HG02642 (cell line): ENCODE data around the gene AMER3.

Experiments
- ATAC-seq: cut with Tn5 transposase; IDR thresholded peaks from one replicate; pipeline ENCODE4 v1.9.1; 2021; ENCODE audit warnings: mild to moderate bottlenecking; ENCODE audit not compliant: unreplicated experiment, poor library complexity

AMER3 gene

DNA sequence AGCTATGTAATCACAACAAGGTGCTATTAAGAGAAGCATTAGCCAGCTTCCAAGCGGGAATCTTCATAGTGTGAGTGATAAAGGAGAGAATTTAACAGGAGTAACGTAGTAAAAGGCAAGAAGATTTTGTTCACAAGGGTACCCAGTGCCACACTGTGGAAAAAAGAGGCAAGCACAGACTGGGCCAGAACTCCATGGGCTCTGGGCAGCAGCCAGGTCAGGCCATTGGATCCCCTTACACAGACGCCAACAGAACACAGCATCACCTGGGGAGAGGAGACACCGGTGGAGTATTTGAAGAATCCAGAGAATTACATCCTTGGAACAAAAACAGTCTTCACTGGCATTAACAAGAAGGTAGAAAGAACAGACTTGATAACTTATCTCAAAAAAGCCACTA is 21.2 kb downstream of the AMER3 start:
- ATAC-seq = no peak

DNA sequence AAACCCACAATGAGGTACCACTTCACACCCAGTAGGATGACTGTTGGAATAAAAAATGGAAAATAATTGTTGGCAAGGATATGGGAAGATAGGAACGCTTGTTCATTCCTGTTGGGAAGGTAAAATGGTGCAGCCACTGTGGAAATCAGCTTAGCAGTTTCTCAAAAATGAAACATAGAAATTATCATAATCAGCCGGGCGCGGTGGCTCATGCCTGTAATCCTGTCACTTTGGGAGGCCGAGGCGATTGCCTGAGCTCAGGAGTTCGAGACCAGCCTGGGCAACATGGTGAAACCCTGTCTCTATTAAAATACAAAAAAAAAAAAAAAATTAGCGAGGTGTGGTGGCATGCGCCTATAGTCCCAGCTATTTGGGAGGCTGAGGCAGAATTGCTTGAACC is 23.4 kb downstream of the AMER3 start:
- ATAC-seq = no peak

DNA sequence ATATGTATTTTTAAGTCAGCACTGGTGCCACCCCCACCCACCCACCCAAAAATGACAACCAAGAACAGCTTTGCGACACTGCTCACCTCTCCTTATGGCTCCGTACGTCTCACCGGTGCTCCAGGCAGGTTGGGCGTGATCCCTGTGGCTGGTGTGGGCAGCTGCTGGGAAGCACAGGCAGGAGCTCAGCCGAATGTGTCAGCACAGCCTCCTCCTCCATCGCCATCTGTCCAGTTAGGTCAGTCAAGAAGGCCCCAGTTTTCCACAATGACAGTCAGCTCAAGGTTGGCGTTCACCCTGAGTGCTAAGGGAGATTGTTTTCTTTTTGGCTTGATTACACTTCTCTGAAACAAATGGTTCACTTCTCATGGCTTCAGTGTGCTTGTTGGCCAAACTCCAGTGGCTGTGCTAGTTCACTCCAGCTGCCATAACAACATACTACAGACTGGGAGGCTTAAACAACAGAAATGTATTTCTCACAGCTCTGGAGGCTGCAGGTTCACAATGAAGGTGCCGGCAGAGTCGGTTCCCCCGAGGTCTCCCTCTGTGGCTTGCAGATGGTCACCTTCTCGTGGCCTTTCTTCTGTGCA is 30.2 kb downstream of the AMER3 start:
- ATAC-seq = no peak

DNA sequence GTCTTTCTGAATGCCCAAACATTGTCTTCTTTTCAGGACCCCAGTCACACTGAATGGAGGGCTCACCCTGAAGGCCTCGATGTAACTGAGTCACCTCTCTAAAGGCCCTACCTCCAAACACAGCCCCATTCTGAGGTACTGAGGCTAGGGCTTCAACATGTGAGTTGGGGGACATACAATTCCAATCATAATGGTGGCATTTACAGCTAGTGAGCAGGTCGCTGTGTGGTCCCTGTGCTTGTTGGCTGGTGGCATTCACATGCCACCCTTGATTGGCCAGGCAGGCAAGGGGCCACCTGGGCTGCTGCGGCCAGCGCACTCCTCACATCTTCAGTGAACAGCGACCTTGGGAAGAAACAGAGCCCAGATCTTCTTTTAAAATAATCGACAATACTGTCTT is 30.7 kb downstream of the AMER3 start:
- no peak for ATAC-seq

DNA sequence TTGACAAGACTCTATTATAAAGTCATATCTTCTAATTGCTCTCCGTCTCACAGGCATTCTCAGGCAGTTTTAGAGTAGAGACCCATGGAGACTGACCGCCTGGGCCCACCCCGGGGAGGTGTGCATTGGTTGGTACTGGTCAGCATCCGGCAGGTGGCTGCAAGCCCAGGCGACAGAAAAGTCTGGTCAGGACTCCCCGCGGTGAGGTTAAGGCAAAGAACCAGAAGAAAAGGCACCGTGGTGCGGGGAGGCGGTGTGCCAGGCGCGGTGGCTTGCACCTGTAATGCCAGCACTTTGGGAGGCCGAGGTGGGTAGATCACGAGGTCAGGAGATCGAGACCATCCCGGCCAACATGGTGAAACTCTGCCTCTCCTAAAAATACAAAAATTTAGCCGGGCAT is 32.5 kb downstream of the AMER3 start:
- no peak for ATAC-seq

DNA sequence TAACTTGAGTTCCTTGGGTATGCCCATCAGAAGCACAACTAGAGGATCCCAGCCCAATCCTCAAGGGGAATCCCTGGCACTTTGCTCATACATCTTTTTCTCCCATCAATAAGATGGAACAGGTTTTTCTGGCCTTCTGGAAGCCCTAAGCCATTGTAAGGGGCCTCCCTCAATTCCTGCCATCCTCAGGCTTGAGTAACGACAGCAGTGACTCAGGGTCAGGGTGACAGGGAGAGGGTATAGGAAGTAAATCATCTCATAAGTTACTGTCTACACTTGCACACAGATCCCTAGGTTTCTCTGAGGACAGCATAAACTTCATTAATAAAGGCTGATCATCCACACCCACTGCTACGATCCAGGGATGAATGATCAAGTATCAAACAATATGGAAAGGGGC is 35.0 kb downstream of the AMER3 start:
- ATAC-seq = no peak

DNA sequence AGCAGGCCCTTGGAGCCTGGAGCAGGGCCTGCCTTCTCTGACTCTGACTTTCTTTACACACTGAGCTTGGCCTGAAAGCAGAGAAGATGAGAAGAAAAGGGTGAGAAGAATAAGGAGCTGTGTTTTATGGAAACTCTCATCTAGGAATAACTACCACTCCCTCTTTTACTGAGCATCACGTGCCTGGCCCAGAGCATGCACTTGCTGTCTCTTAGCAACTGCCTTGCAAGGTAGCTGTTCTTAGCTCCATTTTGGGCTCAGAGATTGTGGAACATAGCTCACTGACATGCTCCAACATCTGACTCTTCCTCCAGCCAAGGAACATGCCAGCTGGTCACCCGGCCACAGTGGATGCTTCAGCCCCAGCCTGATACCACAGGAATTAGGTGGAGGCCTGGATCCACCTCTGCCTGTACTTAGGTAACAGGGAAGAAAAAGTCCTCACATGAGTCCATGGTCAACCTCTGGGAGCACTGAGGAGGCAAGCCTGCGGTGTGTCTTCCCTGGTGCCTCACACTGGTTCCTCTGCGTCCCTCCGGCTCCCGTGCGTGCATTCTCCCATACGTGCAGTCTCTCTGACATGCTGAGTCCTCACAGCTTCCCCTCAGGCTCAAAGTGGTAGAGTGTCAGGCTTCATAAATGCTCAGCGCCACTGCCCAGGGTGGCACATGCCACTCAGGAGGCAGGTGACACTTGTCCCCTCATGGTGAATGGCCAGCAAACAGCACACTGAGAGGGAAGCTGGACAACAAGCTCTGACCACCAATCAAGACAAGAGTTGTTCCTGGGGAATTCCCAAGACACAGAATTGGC is 35.7 kb downstream of the AMER3 start:
- ATAC-seq = no peak

DNA sequence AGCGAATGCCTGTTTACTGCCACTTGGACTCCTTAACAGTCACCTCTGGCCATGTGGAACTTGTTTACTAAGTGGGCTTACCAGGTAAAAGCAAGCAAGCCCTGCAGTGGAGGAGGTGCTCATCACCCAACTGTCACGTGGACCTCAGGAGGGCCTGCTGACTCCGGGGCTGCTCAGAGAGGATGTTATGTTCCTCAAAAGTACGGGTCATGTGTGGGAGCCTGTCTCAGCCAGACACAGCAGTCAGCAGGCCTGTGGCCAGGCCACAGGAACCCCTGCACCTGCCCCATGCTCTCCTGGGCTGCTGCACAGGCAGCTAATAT is 36.2 kb downstream of the AMER3 start:
- no peak for ATAC-seq

DNA sequence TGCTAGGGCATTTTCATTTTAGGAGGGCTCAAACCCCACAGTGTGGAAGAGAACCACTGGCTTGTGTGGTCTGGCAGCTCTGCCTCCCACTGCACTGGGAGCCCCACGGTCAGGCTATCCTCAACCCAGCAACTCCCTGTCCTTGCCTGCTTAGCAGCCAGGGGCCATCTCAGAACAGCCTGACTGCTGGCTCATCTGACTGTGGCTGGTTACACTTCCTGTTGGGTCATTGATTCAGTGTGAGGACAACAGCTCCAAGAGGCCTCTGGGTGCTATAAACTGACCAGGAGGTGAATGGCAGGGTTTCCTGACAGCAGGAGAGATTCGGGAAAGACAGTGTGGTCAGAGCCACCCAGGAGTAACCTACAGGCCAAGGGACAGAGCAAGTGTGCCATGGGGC is 40.1 kb downstream of the AMER3 start:
- no peak for ATAC-seq

DNA sequence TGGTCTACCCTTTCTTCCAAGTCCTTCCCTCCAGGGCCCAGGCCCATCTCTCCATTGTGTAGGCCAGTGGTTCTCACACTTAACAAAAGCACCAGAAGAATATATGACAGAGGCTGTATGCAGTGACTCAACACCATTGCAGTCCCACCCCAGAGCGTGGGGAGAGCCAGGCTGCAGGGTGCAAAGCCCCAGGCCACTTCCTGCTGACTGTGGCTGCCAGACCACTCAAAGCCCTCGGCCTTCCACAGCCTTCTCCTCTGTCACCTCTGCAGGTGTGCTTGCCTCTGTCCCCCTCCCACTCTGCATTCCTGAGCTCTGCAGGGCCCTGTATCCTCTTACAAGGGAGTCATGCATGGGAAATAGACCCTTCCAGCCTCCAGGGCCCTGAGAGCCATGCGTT is 41.0 kb downstream of the AMER3 start:
- no peak for ATAC-seq

DNA sequence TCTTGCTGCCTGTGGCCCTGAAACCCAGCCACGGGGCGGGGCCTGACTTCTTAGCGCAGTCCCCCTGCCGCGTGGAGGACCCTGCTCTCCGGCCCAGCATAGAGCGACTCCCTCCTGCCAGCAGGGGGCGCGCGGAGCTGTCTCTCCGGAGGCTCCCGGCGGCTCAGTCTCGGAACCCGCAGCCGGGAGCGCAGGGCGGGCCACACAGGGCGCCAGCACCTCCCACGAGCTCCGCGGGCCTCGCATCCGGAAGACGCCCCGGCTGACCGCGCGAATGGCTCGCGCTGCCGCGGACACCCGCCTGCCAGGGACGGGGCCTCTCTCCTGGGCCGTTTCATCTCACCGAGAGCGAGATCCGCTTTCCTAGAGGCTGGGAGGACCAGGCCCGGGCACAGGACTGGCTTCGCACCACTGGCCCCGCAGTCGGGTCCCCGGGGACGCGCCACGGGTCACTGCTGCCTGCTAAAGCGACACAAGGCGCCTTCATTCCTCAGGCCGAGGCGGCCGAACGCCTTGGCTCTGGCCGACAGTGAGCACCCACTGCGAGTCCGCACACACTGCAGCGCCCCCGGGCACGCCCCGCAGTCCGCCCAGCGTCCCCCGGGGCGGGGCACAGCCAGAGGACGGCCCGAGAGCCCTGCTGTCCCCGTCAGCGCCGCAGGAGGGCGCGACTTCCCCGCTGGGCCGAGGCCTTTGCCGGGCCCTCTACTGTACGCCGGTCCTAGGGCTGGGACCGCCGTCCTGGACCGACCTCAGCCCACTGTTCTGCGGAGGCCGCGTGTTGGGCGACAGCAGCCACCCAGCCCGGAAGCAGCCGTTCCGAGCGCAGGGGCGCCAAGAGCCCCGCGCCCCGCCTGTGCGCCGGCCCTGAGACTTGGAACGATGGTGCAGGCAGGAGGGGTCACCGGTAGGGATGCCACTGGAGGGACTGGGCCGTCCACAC is 42.4 kb downstream of the AMER3 start:
- ATAC-seq = peak; percentile 93

DNA sequence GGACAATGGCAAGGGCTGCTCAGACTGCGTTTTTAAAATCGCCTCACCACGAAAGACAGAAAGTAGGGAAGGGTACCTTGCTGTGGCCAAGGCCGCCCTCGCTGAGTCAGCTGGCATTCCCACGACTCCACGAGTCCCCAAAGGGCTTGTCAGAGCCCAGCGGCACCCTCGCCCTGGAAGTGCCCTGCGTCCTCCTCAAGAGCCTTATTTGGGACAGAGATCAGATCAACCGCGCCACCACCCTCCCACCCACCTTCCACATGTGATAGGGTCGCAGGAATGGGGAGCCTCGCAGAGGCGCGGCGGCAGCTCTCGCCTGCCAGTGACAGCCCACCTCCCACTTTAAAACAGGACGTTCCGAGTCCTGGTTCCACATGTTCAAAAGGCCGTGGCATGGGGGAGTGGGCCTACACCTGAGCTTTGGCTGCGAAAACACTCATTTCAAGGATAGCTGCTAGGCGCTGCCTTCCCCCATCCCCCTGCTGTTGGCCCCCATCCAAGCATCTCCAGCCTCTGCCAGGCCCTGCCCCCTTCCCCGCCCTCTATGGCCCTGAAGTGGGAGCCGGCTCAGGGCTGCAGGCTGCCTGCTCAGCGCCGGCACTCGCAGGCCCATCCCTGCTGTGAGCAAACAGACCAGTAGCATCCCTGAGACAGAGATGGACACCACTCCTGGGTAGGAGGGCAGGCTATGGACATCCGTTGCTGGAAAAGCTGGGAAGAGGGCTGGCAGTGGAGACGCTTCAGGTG is 43.3 kb downstream of the AMER3 start:
- ATAC-seq = no peak

DNA sequence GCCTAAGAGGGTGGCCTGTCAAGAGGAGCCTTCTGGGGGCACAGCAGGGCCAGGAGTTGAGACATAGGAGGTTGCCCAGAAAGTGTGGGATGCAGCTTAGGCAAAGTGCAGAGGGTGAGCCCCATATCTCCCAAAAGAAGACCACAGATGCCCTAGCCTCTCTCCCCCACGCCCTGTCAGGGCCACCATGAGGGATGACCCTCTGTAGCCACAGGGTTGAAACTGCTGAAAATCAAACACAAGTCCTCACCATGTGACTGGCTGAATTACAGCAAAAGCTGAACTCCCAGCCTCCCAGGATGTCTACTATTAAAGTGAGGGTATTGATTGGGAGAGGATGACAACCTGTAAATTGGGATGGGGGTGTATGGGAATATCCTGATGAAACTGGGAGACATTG is 44.0 kb downstream of the AMER3 start:
- ATAC-seq = no peak

DNA sequence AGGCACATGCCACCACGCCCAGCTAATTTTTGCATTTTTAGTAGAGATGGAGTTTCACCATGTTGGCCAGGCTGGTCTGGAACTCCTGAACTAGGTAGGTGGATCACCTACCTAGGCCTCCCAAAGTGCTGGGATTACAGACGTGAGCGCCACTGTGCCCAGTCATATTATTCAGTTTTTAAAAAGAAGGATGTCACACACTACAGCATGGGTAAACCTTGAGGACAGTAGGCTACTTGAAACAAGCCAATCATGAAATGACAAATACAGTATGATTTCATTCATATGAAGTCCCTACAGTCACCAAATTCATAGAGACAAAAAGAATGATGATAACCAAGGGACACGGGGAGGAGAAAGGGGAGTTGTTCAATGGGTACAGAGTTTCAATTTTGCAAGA is 50.3 kb downstream of the AMER3 start:
- no peak for ATAC-seq

DNA sequence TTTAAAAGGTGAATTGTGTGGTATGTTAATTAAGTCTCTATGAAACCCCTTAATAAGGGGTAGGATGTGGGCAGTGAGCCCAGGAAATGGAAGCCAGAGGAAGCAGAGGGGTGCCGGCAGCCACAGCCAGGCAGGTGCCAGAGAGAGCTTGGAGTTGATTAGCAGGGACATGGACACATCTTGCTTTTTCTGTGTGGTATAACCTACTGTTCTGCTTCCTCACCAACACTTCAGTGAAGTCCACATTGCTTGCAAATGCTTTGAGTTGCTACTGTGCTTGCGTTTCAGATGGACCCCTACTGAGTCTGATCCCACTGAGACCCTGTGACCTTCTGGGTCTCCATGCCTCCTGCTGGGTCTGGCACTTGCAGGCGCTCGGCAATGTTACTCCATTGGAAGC is 51.0 kb downstream of the AMER3 start:
- ATAC-seq = no peak

DNA sequence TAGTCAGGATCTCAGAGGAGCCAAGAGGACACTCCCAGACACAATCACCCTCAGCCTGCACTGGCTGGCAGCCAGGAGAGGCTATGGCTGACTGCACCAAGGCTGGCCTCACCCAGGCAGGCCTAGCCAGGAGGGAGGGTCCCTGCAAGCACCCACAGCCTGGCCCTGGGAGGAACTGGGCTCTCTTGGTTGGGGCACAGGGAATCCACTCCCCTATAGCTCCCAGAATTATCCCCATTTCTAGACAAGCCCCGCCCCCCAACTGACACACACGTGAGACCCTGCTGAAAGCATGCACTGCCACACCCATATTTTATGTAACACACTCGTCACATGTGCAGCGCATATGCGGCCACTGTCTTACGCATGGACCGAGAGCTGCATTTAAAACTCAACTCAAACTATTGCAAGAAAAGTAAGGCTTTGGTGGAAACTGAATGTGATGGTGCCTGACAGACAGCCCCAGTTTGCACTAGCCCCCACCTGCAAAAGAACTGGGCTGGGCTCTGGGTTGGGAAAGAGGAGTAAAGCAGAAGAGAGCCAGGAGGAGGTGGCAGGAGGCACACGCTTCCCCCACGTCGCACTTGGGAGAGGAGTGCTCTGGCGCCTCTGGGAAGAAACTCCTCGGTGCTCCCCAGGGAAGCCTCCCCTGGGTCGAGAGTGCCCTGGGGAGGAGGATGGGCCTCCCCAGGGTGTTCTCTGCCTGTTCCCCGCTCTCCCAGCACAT is 52.5 kb downstream of the AMER3 start:
- no peak for ATAC-seq

DNA sequence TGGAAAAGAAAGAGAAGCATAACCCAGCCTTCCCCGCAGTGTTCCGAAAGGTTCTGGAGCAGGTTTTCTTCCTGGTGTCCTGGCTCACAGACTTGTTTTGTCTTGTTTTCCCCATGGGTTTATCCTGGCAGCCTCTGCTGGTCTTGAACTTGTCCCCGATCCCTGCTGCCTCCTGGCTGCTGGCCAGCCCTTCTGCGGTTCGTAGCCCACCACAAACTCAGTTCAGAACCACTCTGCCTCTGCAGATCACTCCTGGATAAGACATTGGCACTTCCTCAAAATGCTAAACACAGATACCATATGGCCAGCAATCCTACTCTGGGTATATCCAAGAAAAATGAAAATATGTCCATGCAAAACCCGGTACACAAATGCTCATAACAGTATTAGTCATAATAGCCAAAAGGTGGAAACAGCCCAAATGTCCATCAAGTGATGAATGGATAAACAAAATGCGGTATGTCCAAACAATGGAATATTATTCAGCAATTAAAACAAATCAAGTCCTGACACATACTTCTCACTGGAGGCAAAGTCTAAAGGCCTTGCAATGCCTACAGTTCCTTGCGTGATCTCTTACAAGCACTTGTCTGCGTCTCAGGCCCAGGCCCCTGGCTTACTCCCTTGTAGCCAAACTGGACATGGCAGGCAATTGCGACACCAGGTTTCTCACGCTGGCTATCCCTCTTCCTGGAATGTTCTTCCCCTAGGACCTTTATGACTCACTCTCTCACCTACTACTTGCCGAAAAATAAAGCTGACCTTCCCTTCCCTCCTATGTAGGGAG is 53.3 kb downstream of the AMER3 start:
- ATAC-seq = no peak

DNA sequence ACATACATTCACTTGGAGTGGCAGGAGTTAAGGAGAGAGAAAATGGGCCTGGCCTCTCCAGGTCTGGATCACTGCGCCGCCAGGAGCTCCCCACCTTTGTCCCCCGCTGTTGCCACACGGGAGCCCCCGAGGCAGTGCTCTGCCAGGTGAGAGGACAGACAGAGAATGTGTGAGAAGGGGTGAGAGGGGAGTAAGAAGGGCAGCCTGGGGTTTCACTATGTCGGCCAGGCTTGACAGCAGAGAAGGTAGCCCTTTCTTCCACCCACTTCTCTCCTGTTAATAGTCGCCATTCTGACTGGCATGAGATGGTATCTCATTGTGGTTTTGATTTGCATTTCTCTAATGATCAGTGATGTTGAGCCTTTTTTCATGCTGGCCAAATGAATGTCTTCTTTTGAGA is 55.1 kb downstream of the AMER3 start:
- no peak for ATAC-seq

DNA sequence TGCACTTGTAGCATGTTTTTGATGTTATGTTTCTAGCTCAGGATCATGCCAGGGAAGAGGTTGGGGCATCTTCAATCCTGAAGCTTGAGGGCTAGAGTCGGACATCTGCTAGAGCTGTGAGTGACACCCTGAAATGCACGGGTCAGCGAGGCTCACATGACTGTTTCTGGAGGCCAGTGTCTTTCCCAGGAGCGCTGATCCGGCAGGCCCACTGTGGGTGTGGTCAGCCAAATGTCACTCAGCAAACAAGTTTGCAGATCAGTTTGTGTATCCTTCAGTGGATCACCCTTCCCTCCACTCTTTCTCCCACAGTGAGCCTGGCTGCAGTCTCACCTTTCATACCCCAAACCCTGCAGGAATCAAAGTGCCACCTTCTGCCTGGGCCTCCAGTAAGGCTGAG is 58.4 kb downstream of the AMER3 start:
- no peak for ATAC-seq
